Natural killer cell treated with Interleukin-12 subunit alpha and Interleukin-12 subunit beta and Interleukin-15 and Interleukin-18, amount 100 ng/mL, for 72 hours (primary cell): ENCODE measurements around the gene ZNF366. TPM values are rescaled to one million over a fixed set of nuclear protein-coding genes. Genes with fewer than 3 reads are reported as not detected.

Experiments used
- ATAC-seq, 2 donors: fragments of 150-1000 bp; cut with Tn5 transposase in 1 of 2; sonication (Bioruptor Pico), chemical (Tn5 transposase) in 1 of 2; 2 replicates each; pipeline ENCODE4 v1.10.0; 2021
- DNase-seq: peaks from one replicate; pipeline ENCODE4 v3.0.0; 2022; ENCODE audit warnings: low spot score
- H3K27ac Mint-ChIP-seq, 2 donors: 1 replicate in 1 of 2; 2 replicates in 1 of 2; pipeline ENCODE4 v1.8.0; 2022; ENCODE audit warnings: mixed read lengths in 2 of 2, mild to moderate bottlenecking in 1 of 2, moderate library complexity in 1 of 2
- H3K27me3 Mint-ChIP-seq, 2 donors: 1 replicate in 1 of 2; 2 replicates in 1 of 2; pipeline ENCODE4 v1.8.0; 2022; ENCODE audit warnings: mixed read lengths in 2 of 2
- H3K36me3 Mint-ChIP-seq: one replicate; pipeline ENCODE4 v1.8.0; 2022; ENCODE audit warnings: mixed read lengths
- H3K4me1 Mint-ChIP-seq, 2 donors: 1 replicate in 1 of 2; 2 replicates in 1 of 2; pipeline ENCODE4 v1.8.0; 2022; ENCODE audit warnings: low read depth in 2 of 2, mixed read lengths in 2 of 2, mild to moderate bottlenecking in 1 of 2
- H3K4me3 Mint-ChIP-seq: one replicate; pipeline ENCODE4 v1.8.0; 2022; ENCODE audit warnings: mixed read lengths
- H3K9me3 Mint-ChIP-seq: 2 replicates; pipeline ENCODE4 v1.8.0; 2022; ENCODE audit warnings: mixed read lengths
- total RNA-seq, 2 donors: library from RNA; stranded (reverse); gene quantifications; one replicate each; pipeline ENCODE4 v1.2.3, GENCODE V29; 2022

Gene ZNF366
- total RNA-seq, 2 donors from 2014 or later = not detected

GRCh38 chr5:72402959-72403628, 104.1 kb downstream of the ZNF366 start:
- H3K36me3 Mint-ChIP-seq = peaks cover 11% of the 10 kb centered on the region
- DNase-seq = no peak
- H3K27me3 Mint-ChIP-seq = peaks cover 7 to 37% of the 10 kb centered on the region in 2 donors
- ATAC-seq = no peak
- no peak overlapping the region for H3K4me3 Mint-ChIP-seq
- H3K4me1 Mint-ChIP-seq = no peaks in the 10 kb centered on the region
- peaks cover 4% of the 10 kb centered on the region for H3K9me3 Mint-ChIP-seq
- no peak overlapping the region for H3K27ac Mint-ChIP-seq

DNA sequence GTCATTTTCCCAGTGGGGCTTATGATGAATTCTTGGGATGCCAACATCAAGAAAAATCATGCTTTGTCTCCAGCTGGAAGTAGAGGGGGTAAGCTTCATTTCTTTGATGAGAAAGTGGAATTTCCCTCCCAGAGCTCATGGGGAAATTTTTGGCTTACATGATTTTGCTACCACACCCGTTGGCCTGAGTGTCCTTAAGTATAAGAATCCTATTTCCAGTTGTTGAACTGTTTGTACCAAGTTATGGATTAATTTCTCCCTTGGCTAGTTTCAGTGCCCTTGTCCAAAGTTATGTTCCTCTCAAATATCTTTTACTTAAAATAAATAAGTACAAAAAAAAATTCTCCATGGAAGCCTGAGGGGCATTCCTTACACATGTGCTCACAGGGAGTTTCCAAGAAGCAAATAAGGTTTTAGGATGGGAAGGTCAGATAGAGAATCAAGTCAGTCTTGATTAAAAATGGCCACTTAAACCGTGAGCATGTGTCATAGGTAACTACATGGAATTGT, 104.8 kb downstream of the ZNF366 start:
- peaks cover 4% of the 10 kb centered on the region for H3K9me3 Mint-ChIP-seq
- peaks cover 11% of the 10 kb centered on the region for H3K36me3 Mint-ChIP-seq
- ATAC-seq (no peak), DNase-seq (no peak)
- H3K4me3 Mint-ChIP-seq = no peak overlapping the region
- H3K4me1 Mint-ChIP-seq = no peaks in the 10 kb centered on the region
- H3K27ac Mint-ChIP-seq = no peak overlapping the region
- peaks cover 7 to 38% of the 10 kb centered on the region in 2 donors for H3K27me3 Mint-ChIP-seq

DNA sequence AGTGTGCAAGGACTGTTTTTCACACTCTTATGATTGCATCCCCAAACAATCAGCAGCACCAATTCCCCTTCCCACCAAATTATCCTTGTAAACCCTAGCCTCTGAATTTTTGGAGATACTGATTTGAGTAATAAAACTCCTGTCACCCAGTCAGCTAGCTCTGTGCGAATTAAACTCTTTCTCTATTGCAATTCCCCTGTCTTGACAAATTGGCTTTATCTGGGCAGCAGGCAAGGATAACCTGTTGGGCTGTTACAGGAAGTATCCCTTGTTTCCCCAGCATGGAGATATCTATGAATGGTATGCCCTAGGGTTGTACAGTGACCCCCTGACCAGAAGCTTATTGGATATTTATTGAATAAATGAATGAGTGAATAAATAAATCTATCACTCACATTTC, 106.3 kb downstream of the ZNF366 start:
- Mint-ChIP-seq H3K27ac (no peak overlapping the region), H3K9me3 (peaks cover 4% of the 10 kb centered on the region), H3K4me3 (no peak overlapping the region), H3K27me3 (peaks cover 7 to 40% of the 10 kb centered on the region in 2 donors), H3K36me3 (peaks cover 11% of the 10 kb centered on the region), H3K4me1 (no peaks in the 10 kb centered on the region)
- no peak for DNase-seq
- no peak for ATAC-seq

DNA sequence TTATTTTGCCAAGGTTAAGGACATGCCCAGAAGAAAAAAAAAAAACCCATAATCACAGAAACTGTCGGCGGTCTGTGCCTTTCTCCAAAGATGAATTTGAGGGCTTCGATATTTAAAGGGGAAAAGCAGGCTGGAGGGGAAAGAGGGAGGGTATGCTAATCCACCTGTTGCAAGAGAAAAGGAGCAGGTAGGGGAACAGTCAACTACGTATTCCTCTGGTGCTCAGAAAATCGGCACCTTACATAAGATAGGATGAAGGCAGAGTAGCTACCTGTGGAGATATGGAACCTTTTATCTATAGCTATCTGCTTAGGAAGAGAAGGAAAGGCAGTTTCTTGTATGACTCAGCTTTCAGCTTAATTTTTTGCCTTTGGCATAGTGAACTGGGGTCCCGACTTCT, 109.4 kb downstream of the ZNF366 start:
- no peak overlapping the region for H3K4me3 Mint-ChIP-seq
- ATAC-seq (no peak), DNase-seq (no peak)
- H3K27me3 Mint-ChIP-seq = peaks cover 15 to 44% of the 10 kb centered on the region in 2 donors
- no peak overlapping the region for H3K27ac Mint-ChIP-seq
- peaks cover 11% of the 10 kb centered on the region for H3K36me3 Mint-ChIP-seq
- H3K4me1 Mint-ChIP-seq = no peaks in the 10 kb centered on the region
- H3K9me3 Mint-ChIP-seq = peaks cover 4% of the 10 kb centered on the region

GRCh38 chr5:72394688-72395087, 112.5 kb downstream of the ZNF366 start:
- ATAC-seq = no peak
- H3K4me3 Mint-ChIP-seq = no peak overlapping the region
- H3K27me3 Mint-ChIP-seq = peaks cover 16 to 53% of the 10 kb centered on the region in 2 donors
- no peak for DNase-seq
- no peak overlapping the region for H3K27ac Mint-ChIP-seq
- H3K4me1 Mint-ChIP-seq = no peaks in the 10 kb centered on the region
- peaks cover 6% of the 10 kb centered on the region for H3K36me3 Mint-ChIP-seq
- no peaks in the 10 kb centered on the region for H3K9me3 Mint-ChIP-seq

GRCh38 chr5:72393052-72393451, 114.2 kb downstream of the ZNF366 start:
- Mint-ChIP-seq H3K4me1 (no peaks in the 10 kb centered on the region), H3K4me3 (no peak overlapping the region), H3K9me3 (no peaks in the 10 kb centered on the region), H3K27me3 (peaks cover 18 to 54% of the 10 kb centered on the region in 2 donors), H3K36me3 (no peaks in the 10 kb centered on the region), H3K27ac (no peak overlapping the region)
- ATAC-seq (no peak), DNase-seq (no peak)

Other genes with a start within 250 kb of the ZNF366 start
- gene MRPS27, start 187.2 kb downstream of the ZNF366 start, total RNA-seq = 10 to 100 TPM; 43.1 to 61.0 TPM
- gene PTCD2, start 187.0 kb downstream of the ZNF366 start, total RNA-seq = 10 to 100 TPM in 1 of 2 donors, 1 to 10 TPM in 1; 8.0 to 11.3 TPM